Keratinocyte (primary cell): Measurements from ENCODE around the gene VTI1A. TPM values are rescaled to one million over a fixed set of nuclear protein-coding genes. Genes with fewer than 3 reads are reported as not detected.
A peak's percentile ranks its signal among the peaks of the same experiment; 100 is the strongest.

Experiments
- DNase-seq: peaks from one replicate; pipeline ENCODE4 v3.0.0-alpha.2; 2011; ENCODE audit warnings: low read depth, missing footprints, low spot score
- FAIRE-seq: peaks from 2 replicates; lab custom pipeline; 2011; peaks lifted over from hg19 to GRCh38; lab: Jason Lieb, UNC
- H2AFZ ChIP-seq: 2 replicates; pipeline ENCODE4 v1.6.0; 2012; ENCODE audit warnings: low read length, control low read depth, inconsistent platforms; ENCODE audit not compliant: control insufficient read depth
- H3K27ac ChIP-seq: 2 replicates; pipeline ENCODE4 v1.5.1; 2011; ENCODE audit warnings: low read length; ENCODE audit not compliant: control insufficient read depth, insufficient read depth
- H3K27me3 ChIP-seq: 3 replicates; pipeline ENCODE4 v1.6.0; 2011; ENCODE audit warnings: low read length; ENCODE audit not compliant: control insufficient read depth, insufficient read depth; ENCODE audit errors: extremely low read depth
- H3K36me3 ChIP-seq, 2 experiments: 2 replicates in 1 of 2; 3 replicates in 1 of 2; pipeline ENCODE4 v1.5.1; 2011; ENCODE audit warnings: low read length in 2 of 2, mild to moderate bottlenecking in 1 of 2; ENCODE audit not compliant: control insufficient read depth in 2 of 2, insufficient read depth in 2 of 2; ENCODE audit errors: extremely low read depth in 1 of 2
- H3K4me1 ChIP-seq: 3 replicates; pipeline ENCODE4 v1.5.1; 2011; ENCODE audit warnings: low read length; ENCODE audit not compliant: control insufficient read depth, insufficient read depth; ENCODE audit errors: extremely low read depth
- H3K4me2 ChIP-seq: 3 replicates; pipeline ENCODE4 v1.6.0; 2011; ENCODE audit warnings: low read depth, low read length; ENCODE audit not compliant: control insufficient read depth, insufficient read depth; ENCODE audit errors: extremely low read depth
- H3K4me3 ChIP-seq, 3 experiments: fragments of 200-600 bp in 1 of 3; sonication (generic) in 1 of 3; 2 replicates in 2 of 3; 3 replicates in 1 of 3; pipeline ENCODE4 v1.5.1; 2011 to 2016; ENCODE audit warnings: low read length in 3 of 3, mild to moderate bottlenecking in 3 of 3, control low read depth in 2 of 3, inconsistent platforms in 1 of 3, low read depth in 1 of 3, mixed read lengths in 1 of 3, mixed run types in 1 of 3, moderate library complexity in 1 of 3; ENCODE audit not compliant: control insufficient read depth in 2 of 3, insufficient read depth in 2 of 3; ENCODE audit errors: extremely low read depth in 1 of 3
- H3K79me2 ChIP-seq: 2 replicates; pipeline ENCODE4 v1.6.0; 2012; ENCODE audit warnings: low read length; ENCODE audit not compliant: control insufficient read depth, insufficient read depth
- H3K9ac ChIP-seq: 3 replicates; pipeline ENCODE4 v1.6.0; 2011; ENCODE audit warnings: low read length; ENCODE audit not compliant: control insufficient read depth, insufficient read depth; ENCODE audit errors: extremely low read depth
- H3K9me1 ChIP-seq: 3 replicates; pipeline ENCODE4 v1.6.0; 2011; ENCODE audit warnings: low read length; ENCODE audit not compliant: control insufficient read depth, insufficient read depth; ENCODE audit errors: extremely low read depth
- H3K9me3 ChIP-seq: 2 replicates; pipeline ENCODE4 v1.5.1; 2012; ENCODE audit warnings: low read depth, low read length; ENCODE audit not compliant: control insufficient read depth
- H4K20me1 ChIP-seq: 3 replicates; pipeline ENCODE4 v1.6.0; 2011; ENCODE audit warnings: low read length; ENCODE audit not compliant: control insufficient read depth, insufficient read depth; ENCODE audit errors: extremely low read depth
- EZH2 ChIP-seq: IDR thresholded peaks from one replicate; pipeline ENCODE4 v1.6.1; 2012; ENCODE audit warnings: inconsistent platforms, mild to moderate bottlenecking, low read length, moderate library complexity
- dilution Hi-C: fragments of 300-500 bp; cut with MboI; formaldehyde crosslinking; loops from one replicate; pipeline ENCODE4 v1.7.0; 2020; ENCODE audit warnings: low sequenced_read_pairs; ENCODE audit not compliant: extremely low pct_ligation_motif_present
- polyA plus RNA-seq, 5 experiments: library from polyadenylated mRNA; depleted of rRNA in 3 of 5; stranded (reverse) in 3 of 5; stranded (forward) in 1 of 5; unstranded in 1 of 5; fragments of >200 nt; gene quantifications; 1 replicate in 1 of 5; 2 replicates in 3 of 5; 3 replicates in 1 of 5; pipeline versions ENCODE4 v1.2.1 to v1.2.3, GENCODE V29; 2011 to 2012; ENCODE audit warnings: missing spikeins in 2 of 5, low read depth in 1 of 5, low replicate concordance in 1 of 5
- TF ChIP-seq, protein P1 (sequence below), 3 experiments: IDR thresholded peaks in 1 of 3; conservative IDR thresholded peaks in 1 of 3; optimal IDR thresholded peaks in 1 of 3; 2 replicates in 2 of 3; 3 replicates in 1 of 3; pipeline versions ENCODE3 to v1.5.1; 2011; ENCODE audit warnings: low read length in 3 of 3, mild to moderate bottlenecking in 3 of 3, moderate library complexity in 2 of 3, control low read depth in 1 of 3, inconsistent platforms in 1 of 3; ENCODE audit not compliant: insufficient read depth in 2 of 3; ENCODE audit errors: extremely low read depth in 1 of 3

The VTI1A gene
- polyA plus RNA-seq, 1 donor (not counting 4 experiments of a cell fraction or from before 2014, with no cell fraction given), result 18.5 TPM

DNA sequence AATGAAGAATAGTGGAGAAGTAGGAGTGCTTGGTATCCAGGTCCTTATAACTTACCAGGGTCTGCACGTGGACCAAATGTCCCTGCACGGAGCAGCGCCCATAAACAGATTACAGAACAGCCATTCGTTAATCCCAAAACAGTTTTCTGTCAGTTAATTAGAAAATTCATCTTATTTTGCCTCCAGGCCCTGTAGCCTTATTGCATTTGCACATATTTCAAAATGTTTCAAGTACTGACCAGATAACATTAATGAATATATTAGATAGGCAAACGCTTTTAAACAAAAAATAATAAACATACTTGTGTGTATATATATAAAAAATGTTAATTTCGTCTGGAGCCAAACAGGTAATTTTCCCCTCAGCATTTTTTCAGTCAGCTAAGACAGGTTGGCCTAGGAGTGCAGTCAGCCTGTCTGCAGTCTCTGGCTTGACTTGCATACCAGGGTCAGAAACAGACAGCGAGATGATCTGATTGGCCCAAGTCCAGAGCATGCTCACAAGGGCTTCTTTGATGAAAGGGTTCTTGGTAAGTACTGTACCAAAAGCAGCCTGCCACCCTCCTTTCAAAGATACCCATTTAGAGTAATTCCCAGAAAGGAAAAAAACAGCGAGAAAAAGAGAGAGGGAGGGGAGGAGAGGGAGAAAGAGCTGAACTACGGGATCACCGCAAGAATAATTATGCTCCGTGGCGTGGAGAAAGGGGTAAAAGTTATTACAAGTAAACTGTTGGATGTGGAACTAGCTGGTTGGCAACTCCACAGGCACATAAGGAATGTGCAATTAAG, 308.6 kb downstream of the VTI1A start:
- FAIRE-seq, result no peak
- peak overlapping the region; percentile 55 for H3K4me2 ChIP-seq

GRCh38 chr10:112756235-112756527, 309.2 kb downstream of the VTI1A start:
- Histone ChIP-seq H3K4me1 (peaks cover 8% of the 10 kb centered on the region), H3K4me2 (peak overlapping the region; percentile 55), H3K36me3 (no peaks in the 10 kb centered on the region), H3K9me1 (no peaks in the 10 kb centered on the region), H3K79me2 (no peaks in the 10 kb centered on the region), H2AFZ (peak overlapping the region; percentile 38), H3K9ac (no peak overlapping the region), H3K4me3 (no peak overlapping the region), H3K27ac (no peak overlapping the region), H3K27me3 (no peaks in the 10 kb centered on the region), H3K9me3 (no peaks in the 10 kb centered on the region), H4K20me1 (no peaks in the 10 kb centered on the region)
- FAIRE-seq, result no peak
- dilution Hi-C loops, result no loop called here
- DNase-seq, result no peak
- TF ChIP-seq EZH2, result no peak
- TF ChIP-seq, protein P1, sequence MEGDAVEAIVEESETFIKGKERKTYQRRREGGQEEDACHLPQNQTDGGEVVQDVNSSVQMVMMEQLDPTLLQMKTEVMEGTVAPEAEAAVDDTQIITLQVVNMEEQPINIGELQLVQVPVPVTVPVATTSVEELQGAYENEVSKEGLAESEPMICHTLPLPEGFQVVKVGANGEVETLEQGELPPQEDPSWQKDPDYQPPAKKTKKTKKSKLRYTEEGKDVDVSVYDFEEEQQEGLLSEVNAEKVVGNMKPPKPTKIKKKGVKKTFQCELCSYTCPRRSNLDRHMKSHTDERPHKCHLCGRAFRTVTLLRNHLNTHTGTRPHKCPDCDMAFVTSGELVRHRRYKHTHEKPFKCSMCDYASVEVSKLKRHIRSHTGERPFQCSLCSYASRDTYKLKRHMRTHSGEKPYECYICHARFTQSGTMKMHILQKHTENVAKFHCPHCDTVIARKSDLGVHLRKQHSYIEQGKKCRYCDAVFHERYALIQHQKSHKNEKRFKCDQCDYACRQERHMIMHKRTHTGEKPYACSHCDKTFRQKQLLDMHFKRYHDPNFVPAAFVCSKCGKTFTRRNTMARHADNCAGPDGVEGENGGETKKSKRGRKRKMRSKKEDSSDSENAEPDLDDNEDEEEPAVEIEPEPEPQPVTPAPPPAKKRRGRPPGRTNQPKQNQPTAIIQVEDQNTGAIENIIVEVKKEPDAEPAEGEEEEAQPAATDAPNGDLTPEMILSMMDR (optimal IDR thresholded peaks at IDR 0.05 in 1 of 3, IDR thresholded peaks at IDR 0.05 in 1 of 3, conservative IDR thresholded peaks at IDR 0.05 in 1 of 3; ENCODE audit: extremely low read depth in 1 of 3, insufficient read depth in 2 of 3, low read length in 3 of 3), result no peak

More for the DNA sequence above, 308.6 kb downstream of the VTI1A start:
- dilution Hi-C loops, result no loop called here
- Histone ChIP-seq H3K4me1 (peaks cover 8% of the 10 kb centered on the region), H3K4me3 (no peak overlapping the region), H3K79me2 (no peaks in the 10 kb centered on the region), H3K9me1 (no peaks in the 10 kb centered on the region), H3K27me3 (no peaks in the 10 kb centered on the region), H3K27ac (no peak overlapping the region), H4K20me1 (no peaks in the 10 kb centered on the region), H2AFZ (peak overlapping the region; percentile 38), H3K9me3 (no peaks in the 10 kb centered on the region), H3K36me3 (no peaks in the 10 kb centered on the region), H3K9ac (no peak overlapping the region)
- TF ChIP-seq, protein P1 (optimal IDR thresholded peaks at IDR 0.05 in 1 of 3, IDR thresholded peaks at IDR 0.05 in 1 of 3, conservative IDR thresholded peaks at IDR 0.05 in 1 of 3; ENCODE audit: extremely low read depth in 1 of 3, insufficient read depth in 2 of 3, low read length in 3 of 3), result no peak
- TF ChIP-seq EZH2, result no peak
- DNase-seq, result no peak
